ENCODE measurements around the gene NANP. TPM values are rescaled to one million over a fixed set of nuclear protein-coding genes. Genes with fewer than 3 reads are reported as not detected.

NANP gene
- 6.8 and 7.0 TPM in 2 replicates for total RNA-seq (2014; rRNA removed; shearing (Covaris generic))

GRCh38 chr20:25623736-25624499, at the start of gene NANP:
Gene NANP (minus strand): TSS chr20:25624014. CDS start chr20:25623948, 66 bp downstream.

GRCh38 chr20:25584905-25585704, 38.7 kb downstream of the NANP start, which contains the start of gene NINL:
Gene NINL (minus strand): TSS chr20:25585531. CDS start chr20:25526587, 58,944 bp downstream.

Small RNA genes lying within 50 kb of the gene (small RNA-seq; reads per million reads assigned to genes)
- not detected for gene RN7SL594P
- gene RNU6ATAC17P: not detected

Other genes with a start within 250 kb of the NANP start
- 26.2 and 34.1 TPM in 2 replicates for gene ABHD12, start 233.2 kb downstream of the NANP start, total RNA-seq (2014; rRNA removed; shearing (Covaris generic))
- 17.4 and 20.0 TPM in 2 replicates for gene GINS1, start 216.3 kb downstream of the NANP start, total RNA-seq (2014; rRNA removed; shearing (Covaris generic))
- 1.5 and 2.7 TPM in 2 replicates for gene NINL, start 38.5 kb downstream of the NANP start, total RNA-seq (2014; rRNA removed; shearing (Covaris generic))
- 12.3 and 17.3 TPM in 2 replicates for gene ZNF337, start 72.8 kb upstream of the NANP start, total RNA-seq (2014; rRNA removed; shearing (Covaris generic))